Measurements from ENCODE around the gene PMM2.
"Not testable (repeated sequence)": the region's sequence is repeated elsewhere in the genome, so short reads cannot be mapped to it uniquely, and the experiment has no call there.

The PMM2 gene

DNA sequence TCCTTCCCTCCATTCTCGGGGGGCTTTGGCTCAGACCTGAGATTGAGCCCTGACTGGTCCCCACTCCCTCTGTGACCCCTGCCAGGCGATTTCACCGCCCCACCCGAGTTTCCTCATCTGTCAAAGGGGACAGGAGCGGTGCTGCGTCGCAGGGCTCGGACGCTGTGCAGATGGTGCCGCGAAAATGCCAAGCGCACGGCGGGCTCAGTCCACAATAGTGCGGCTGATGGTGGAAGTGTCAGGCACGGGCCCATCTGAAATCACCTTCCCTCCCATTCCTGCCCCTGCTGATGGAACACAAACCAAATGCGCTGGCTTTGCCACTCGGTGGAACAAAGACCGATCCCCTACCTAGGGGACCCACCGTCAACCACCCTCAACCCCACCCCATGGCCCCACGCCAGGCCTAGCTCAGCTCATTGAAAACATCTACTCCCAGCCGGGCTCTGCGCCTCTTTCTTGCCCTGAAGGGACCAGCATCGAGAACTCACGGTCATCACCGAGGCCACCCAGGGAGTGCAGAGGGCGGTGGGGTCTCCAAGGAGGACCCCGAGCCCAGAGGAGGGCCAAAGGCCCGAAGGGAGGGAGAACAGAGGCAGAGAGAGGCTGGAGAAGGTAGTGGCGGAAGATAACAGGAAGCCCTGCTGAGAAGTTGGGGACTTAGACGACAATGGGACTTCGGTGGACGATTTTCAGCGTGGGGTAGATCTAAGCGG lies 69.7 kb downstream of the PMM2 start:
- no peak for DNase-seq (ENCODE audit: low read depth)

DNA sequence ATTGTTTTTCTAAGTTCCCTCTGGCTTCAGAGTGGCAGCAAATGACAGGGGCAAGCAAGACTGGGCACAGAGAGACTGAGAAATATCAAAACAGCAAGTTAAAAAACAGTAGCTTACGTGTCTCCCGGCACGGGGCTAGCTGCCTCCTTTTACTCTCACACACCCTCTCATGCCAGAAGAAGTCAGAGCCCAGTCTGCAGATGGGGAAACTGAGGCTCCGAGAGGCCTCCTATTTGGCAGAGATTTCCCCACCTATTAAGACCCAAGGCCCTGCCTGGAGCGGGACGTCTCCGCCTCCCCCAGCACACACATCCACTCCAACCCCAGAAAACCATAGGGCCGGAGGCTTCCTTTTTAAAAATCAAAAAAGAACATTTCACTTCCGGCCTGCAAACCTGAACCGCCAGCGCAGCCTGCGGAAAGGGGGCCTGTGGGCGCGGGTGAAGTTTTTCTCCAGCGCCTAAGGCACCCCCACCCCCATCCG lies 70.3 kb downstream of the PMM2 start:
- no peak for DNase-seq (ENCODE audit: low read depth)

DNA sequence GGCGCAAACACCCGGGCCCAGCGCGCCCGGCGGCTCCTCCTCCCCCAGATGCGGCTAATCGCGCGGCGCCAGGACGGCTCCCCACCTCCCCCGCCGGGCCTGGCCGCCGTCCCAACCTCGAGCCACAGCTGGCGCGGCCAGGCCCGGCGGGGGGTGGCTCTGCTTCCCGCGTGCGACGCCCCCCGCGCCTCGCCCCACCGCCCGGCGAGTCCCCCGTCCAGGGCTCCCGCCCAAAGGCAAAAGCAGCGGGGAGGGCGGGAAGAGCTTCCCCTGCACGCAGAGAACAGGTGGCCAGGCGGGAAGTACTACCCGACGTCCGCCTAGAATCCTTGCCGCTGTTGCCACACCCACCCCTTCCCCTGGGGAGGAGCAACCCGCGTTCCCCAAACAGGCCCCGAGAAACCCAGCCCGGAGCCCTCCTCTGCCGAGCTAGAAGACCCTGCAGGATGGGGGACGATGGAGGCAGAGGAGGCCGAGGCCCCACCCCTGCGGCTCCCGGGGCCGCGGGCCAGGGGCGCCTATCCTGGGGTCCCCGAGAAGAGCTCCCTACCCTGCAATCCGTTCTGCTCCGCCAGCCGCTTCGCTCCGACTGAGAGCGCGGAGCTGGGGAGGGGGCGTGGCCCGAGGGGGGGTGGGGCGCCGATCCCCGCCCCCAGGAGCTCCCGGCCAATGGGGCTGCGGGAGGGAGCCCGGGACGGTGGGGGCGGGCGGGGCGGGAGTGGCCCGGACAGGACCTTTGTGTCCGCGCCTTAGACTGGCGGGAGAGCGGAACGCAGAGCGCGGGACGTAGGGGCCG lies 71.0 kb downstream of the PMM2 start, which contains the start of gene CARHSP1:
TSS of gene CARHSP1 (minus strand) at position 591 of the 796 bp plus-strand sequence. CDS start 9,678 bp downstream, outside the sequence.
- DNase-seq (ENCODE audit: low read depth): no peak

DNA sequence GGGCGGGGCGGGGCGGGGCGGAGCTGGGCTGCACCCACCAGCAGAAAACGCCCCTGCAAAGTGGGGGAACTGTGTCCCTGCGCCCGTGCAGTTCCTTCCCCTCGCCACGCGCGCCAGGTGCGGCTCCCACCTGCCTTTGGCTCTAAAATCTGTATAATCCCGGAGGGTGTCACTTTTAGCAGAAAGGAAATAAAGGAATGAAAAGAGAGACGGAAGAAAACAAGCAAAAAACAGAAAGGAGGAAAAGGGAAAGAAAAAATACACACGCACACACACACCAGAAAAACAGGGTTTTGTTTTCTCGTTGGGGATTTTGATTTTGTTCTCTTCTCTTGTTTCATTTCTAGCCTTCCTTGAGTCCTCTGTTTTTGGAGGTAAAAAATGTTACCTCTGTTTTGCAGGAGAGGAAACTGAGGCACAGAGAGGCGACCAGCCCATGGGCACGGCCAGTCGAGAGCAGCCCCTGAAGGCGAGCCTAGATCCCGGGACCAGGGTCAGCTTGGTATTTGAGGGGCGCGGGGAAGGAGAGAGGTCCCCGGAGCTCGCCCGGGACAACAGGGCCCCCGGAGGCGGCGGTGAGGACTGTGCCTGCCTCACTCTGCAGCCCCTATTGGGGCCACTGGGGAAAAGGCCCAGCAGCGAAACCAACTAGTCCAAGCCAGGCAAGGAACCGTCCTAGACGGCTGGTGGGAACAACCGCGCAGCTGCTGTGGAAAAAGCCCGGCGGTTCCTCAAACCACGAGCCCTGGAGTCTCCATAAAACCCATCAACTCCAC lies 71.8 kb downstream of the PMM2 start:
- DNase-seq (ENCODE audit: low read depth): no peak

DNA sequence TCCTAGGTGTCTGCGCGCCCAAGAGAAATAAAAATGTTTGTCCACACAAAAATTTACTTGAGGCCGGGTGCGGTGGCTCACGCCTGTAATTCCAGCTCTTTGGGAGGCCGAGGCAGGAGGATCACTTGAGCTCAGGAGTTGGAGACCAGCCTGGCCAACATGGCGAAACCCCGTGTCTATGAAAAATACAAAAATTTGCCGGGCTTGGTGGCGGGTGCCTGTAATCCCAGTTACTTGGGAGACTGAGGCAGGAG lies 72.3 kb downstream of the PMM2 start:
- DNase-seq (ENCODE audit: low read depth): not testable (repeated sequence)

DNA sequence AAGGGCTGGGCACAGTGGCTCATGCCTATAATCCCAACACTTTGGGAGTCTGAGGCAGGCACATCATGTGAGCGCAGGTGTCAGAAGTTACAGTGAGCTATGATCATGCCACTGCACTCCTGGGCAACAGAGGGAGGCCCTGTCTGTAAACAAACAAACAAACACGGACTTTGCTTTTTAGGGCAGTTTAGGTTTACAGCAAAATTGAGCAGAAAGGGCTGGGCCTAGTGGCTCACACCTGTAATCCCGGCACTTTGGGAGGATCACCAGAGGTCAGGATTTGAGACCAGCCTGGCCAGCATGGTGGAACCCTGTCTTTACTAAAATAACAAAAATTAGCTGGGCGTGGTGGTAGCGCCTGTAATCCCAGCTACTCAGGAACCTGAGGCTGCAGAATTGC lies 74.4 kb downstream of the PMM2 start:
- DNase-seq (ENCODE audit: low read depth): no peak

DNA sequence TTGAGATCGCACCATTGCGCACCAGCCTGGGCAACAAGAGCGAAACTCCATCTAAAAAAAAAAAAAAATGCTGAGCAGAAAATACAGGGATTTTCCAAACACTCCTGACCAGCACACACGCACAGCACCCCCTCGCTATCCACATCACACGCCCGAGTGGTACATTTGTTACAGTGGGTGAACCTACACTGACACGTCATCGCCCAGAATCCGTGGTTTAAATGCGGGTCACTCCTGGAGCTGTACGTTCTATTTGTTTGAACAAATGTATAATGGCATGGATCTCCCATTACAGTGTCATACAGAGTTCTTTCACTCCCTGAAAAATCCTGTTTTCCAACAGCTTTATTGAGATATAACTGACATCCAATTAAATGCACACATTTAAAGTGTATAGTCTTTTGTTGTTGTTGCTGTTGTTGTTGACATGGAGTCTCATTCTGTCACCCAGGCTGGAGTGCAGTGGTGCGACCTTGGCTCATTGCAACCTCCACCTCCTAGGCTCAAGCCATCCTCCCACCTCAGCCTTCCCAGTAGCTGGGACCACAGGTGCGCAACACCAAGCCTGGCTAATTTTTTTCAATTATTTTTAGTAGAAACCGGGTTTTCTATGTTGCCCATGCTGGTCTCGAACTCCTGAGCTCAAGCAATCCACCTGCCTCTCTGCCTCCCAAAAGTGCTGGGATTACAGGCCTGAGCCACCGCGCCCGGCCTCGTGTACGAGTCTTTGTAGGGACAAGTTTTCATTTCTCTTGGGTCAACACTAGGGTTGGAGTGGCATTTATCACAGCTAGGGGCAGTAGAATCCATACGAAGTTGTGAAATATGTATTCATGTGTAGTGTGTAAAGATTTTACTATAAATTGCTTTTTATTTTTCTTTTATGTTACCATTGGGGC lies 75.6 kb downstream of the PMM2 start:
- no peak for DNase-seq (ENCODE audit: low read depth)

DNA sequence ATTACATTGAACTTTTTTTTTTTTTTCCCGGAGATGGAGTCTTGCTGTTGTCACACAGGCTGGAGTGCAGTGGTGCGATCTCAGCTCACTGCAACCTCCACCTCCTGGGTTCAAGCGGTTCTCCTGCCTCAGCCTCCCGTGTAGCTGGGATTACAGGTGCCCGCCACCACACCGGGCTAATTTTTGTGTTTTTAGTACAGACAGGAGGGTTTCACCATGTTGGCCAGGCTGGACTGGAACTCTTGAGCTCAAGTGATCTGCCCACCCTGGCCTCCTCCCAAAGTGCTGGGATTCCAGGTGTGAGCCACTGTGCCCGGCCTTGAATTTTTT lies 76.2 kb downstream of the PMM2 start:
- DNase-seq (ENCODE audit: low read depth): not testable (repeated sequence)

DNA sequence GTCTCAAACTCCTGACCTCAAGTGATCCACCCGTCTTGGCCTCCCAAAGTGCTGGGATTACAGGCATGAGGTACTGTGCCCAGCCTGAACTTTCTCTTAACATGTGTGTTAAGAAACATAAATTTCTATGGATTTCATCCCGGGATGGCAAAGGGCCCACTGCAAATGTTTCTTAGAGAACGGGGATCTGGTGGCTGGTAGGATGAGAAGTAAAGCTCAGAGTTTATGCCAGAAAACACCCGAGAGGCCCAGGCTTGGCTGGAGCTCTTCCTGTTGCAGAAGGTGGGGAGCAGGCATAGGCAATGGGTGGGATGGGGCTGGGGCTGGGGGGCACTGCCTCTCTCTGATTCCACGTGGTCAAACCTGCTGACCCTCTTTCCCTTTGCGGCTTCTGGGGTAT lies 76.7 kb downstream of the PMM2 start:
- no peak for DNase-seq (ENCODE audit: low read depth)

DNA sequence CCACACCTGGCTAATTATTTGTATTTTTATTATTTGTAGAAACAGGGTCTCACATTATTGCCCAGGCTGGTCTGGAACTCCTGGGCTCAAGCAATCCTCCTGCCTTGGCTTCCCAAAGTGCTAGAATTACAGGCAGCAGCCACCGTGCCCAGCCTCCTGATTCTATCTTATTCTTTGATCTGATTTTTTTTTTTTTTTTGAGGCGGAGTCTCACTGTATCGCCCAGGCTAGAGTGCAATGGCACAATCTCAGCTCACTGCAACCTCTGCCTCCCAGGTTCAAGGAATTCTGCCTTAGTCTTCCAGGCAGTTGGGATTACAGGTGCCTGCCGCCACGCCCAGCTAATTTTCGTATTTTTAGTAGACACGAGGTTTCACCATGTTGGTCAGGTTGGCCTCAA lies 77.7 kb downstream of the PMM2 start:
- not testable (repeated sequence) for DNase-seq (ENCODE audit: low read depth)

DNA sequence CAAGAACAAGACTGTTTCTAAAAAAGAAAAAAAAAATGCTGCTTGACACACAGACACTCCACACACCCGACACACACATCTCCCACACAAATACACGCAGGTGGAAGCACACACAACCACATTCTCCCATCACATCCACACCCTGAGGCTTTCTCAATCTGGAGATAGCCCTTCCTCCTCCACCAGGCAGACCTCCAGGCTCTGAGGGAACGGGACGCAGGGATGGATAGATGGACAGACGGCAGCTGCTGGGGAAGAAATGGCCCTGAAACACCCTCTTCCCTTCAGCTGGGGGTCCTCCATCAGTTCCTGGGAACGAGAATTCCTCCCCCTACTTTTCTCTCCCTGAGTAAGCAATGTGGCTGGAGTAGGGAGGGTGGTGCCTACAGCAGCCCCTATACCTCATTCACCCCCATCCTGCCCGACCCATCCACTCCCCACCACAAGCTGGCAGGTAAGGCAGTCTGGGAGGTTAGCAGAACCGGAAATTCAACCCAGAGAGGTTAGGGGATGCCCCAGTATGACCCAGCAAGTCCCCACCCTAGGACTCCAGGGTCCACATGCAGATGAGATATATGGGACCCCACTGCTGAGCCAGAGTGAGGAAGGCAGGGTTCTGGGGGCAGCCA lies 80.4 kb downstream of the PMM2 start:
- no peak for DNase-seq (ENCODE audit: low read depth)

DNA sequence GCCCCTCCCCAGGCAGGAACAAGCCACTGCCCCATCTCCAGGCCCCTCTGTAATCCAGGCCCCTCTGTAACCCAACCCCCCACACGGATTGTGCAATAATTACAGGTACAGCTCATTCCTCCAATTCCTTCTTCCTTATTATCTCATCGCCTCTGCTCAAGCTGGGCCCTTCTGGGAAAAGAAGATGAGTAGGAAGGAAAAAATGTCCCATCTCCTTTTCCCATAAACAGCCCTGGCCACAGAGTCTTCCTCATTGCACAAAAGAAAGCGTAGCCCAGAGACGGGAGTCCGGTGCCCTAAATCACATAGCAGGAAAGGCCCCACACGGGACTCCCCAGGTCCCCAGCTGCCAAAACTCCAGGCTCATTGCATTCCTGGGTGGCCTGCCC lies 80.9 kb downstream of the PMM2 start:
- DNase-seq (ENCODE audit: low read depth): no peak

DNA sequence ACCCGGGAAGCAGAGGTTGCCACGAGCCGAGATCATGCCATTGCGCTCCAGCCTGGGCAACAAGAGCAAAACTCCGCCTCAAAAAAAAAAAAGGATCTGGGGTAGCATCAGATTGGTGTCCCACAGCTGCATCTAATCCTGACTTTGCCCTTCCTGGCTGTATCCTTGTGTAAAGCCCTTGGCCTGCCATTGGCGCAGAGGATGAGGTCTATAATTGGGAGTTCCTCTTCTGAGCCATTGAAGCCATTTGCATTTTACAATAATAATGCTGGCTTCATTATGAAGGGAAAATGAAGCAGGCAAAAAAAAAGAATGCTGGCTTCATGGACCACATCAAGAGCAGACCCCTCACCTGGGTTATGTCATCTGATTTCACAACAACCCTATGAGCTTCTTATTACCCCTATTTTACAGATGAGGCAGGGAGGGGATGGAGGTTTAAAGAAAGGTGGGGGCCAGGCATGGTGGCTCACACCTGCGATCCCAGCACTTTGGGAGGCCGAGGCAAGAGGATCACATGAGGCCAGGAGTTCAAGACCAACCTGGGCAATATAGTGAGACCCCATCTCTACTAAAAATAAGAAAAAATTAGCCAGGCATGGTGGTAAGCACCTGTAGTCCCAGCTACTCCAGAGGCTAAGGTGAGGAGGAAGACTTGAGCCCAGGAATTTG lies 83.3 kb downstream of the PMM2 start:
- DNase-seq (ENCODE audit: low read depth): no peak

DNA sequence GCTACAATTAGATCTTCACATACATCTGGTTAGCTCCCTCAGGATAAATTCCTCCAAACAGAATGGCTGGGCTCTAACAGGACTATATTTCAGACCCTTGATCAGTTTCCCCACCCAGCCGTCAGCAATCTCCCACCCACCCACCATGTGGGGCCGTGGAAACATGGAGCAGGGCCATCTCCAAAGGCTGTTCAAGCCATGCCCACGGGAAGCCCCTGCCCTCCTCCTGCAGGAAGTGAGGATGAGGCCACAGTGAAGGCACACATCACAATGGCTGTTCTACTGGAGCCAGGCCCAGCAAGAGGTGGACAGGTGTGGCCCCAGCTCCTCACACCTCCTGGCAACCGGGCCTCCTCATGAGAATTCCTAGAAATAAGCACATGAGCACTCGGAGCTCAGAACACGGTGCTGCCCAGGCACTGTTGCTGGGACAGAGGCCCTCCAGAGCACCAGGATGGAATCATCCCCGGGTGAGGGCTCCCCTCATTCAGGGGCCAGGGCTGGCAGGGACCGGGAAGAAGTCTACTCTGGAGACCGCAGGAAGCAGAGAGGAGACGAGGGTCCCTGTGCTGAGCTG lies 84.5 kb downstream of the PMM2 start, which contains the start of gene LITAFD:
TSS of gene LITAFD (plus strand) at position 311 of the 577 bp plus-strand sequence. CDS start 2,005 bp downstream, outside the sequence.
- DNase-seq (ENCODE audit: low read depth): no peak

DNA sequence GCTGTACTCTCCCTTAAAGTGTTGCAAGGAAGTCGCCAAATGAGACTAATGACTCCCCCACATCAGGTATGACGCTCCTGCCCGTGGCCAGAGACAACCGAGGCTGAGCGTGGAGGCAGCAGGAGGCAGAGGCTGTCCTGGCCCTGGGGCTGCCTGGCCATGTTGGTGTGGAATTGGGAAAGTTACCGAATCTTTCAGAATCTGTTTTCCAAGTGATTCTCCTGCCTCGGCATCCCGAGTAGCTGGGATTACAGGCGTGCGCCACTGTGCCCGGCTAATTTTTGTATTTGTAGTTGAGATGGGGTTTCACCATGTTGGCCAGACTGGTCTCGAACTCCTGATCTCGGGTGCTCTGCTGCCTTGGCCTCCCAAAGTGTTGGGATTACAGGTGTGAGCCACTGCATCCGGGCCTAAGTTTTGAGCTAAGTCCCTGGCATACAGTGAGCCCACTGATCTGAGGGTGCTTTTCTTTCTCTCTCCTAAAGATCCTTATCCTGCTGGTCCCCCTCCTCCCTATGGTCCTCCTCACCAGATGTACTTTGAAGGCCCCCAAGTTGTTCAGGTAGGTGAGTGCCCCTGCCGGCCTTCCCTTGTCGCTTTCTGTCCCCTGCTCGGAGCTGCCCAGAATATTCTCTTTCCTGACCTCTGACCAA lies 85.2 kb downstream of the PMM2 start:
- DNase-seq (ENCODE audit: low read depth): no peak

DNA sequence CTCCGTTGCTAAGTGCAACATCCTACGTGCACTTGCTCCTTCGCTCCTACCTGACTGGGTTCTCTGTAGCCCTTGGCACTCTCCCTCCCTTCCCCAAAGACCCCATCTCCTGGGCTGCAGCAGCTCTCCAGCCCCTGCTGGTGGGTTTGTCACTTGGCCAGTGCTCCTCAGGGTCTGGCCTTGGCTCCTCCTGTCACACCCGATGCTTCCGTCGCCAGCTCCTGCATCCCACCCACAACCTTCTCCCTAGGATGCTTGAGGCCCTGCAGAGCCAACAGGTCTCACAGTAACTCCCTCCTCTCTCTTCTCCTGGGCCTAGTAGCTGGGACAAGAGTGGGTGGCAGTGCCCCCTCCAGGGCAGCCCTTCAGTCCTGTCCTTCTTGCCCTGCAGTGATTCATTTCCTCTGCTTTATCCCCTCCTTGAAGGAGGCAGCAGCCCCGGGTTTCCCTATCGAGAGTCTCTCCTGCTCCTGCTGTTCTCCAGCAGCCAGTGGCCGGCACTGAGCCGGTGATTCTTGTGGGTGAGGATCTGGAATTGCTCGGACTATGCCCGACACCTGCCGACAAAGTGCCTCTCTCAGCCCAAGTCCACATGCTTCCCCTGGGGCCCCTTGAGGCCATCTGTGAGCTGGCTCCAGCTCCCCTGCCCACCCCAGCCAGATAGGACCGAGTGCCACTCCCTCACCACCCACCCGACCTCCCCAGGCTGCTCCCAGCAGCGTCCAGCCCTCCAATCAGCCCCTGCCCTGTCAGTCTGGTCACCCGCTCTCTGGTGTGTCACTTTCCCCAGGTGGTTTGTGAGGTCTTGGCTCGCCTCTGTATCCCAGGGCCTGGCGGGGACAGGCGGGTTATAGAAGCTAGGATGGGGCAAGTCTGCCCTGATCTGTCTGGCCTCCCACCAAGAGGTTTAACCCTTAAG lies 88.3 kb downstream of the PMM2 start:
- no peak for DNase-seq (ENCODE audit: low read depth)

DNA sequence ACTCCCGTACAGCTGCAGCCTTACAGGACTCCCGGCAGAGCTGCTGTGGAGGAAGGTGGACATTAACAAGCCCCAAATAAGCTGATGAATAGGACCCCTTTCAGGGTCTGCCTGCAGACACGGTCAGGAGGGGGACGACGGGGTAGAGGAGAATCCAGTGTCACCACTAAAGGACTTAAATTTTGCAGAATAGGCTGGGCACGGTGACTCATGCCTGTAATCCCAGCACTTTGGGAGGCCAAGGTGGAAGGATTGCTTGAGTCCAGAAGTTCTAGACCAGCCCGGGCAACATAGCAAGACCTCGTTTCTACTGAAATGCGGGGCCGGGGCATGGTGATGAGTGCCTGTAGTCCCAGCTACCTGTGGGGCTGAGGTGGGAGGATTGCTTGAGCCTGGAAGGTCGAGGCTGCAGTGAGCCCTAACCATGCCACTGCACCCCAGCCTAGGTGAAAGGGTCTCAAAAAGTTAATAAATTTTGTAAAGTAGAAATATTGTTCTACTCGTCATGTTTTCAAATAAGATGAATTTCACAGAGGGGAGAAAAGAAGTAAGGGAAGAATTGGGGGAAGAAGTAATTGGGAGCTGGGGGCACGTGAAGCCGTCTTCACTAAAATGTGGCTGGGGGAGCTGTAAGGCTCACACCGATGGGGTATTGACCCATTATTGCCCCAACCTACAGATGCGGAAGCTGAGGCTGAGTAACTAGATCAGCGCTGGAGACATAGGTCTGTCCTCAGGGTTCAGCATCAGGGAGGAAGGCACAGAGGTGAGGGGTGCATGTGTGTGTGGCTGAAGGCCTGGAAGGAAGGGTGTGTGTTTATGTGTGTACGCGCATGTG lies 89.2 kb downstream of the PMM2 start:
- DNase-seq (ENCODE audit: low read depth): no peak

DNA sequence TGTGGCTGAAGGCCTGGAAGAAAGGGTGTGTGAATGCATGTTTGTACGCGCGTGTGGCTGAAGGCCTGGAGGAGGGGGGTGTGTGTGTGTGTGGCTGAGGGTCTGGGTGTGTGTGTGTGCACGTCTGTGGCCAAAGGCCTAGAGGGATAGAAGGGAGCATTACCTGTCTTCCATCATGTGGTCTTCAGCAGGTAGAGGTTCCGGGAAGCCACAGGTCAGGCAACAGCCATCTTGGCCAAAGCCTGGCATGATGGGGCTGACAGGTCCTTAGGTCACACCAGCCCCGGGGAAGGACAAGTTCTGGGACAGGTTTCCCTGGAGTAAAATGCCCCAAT lies 89.8 kb downstream of the PMM2 start:
- DNase-seq (ENCODE audit: low read depth): no peak
